CD4-positive, alpha-beta T cell (primary cell): Measurements from ENCODE around the gene NTRK1. TPM values are rescaled to one million over a fixed set of nuclear protein-coding genes. Genes with fewer than 3 reads are reported as not detected.
A peak's percentile ranks its signal among the peaks of the same experiment; 100 is the strongest.

ENCODE experiments used
- ATAC-seq: fragments of 200-7000 bp; cut with Tn5 transposase; one replicate; pipeline ENCODE4 v1.10.0; 2022; ENCODE audit warnings: mild to moderate bottlenecking; ENCODE audit not compliant: poor library complexity
- CTCF ChIA-PET: fragments of 350-600 bp; sonication (Branson Sonifier 250); formaldehyde crosslinking; loops from one replicate; lab custom pipeline; 2021; ENCODE audit warnings: antibody characterized with exemption, inconsistent platforms; lab: Charles Lee
- POLR2A ChIA-PET: fragments of 350-600 bp; sonication (Branson Sonifier 250); formaldehyde crosslinking; loops from one replicate; lab custom pipeline; 2021; ENCODE audit warnings: antibody characterized with exemption, inconsistent platforms; lab: Charles Lee
- DNase-seq, 14 experiments: peaks; one replicate each; pipeline ENCODE4 v3.0.0-alpha.2; 2013 to 2020; ENCODE audit warnings: mixed read lengths in 2 of 14
- H3K27ac ChIP-seq, 2 donors: one replicate each; pipeline versions ENCODE4 v1.5.1 to v1.7.0; 2013; ENCODE audit warnings: low read length in 2 of 2, low read depth in 1 of 2, mild to moderate bottlenecking in 1 of 2
- H3K27me3 ChIP-seq, 2 experiments: 1 replicate in 1 of 2; 2 replicates in 1 of 2; pipeline versions ENCODE4 v1.6.1 to v1.7.0; 2013; ENCODE audit warnings: low read length in 2 of 2, control low read depth in 1 of 2, mild to moderate bottlenecking in 1 of 2, moderate library complexity in 1 of 2; ENCODE audit not compliant: insufficient read depth in 2 of 2, control insufficient read depth in 1 of 2
- H3K36me3 ChIP-seq: one replicate; pipeline ENCODE4 v1.6.1; 2013; ENCODE audit warnings: low read length, control low read depth; ENCODE audit not compliant: insufficient read depth
- H3K4me1 ChIP-seq: one replicate; pipeline ENCODE4 v1.6.1; 2013; ENCODE audit warnings: low read length, control low read depth; ENCODE audit not compliant: insufficient read depth
- H3K4me3 ChIP-seq: one replicate; pipeline ENCODE4 v1.5.1; 2013; ENCODE audit warnings: mild to moderate bottlenecking, low read length, moderate library complexity
- H3K9me3 ChIP-seq, 2 experiments: 1 replicate in 1 of 2; 2 replicates in 1 of 2; pipeline versions ENCODE4 v1.6.1 to v1.7.0; 2013; ENCODE audit warnings: low read length in 2 of 2, mild to moderate bottlenecking in 2 of 2, control low read depth in 1 of 2, moderate library complexity in 1 of 2; ENCODE audit not compliant: control insufficient read depth in 1 of 2, insufficient read depth in 1 of 2
- H3K27ac Mint-ChIP-seq: one replicate; pipeline ENCODE4 v1.8.0; 2020; ENCODE audit warnings: mixed read lengths
- H3K27me3 Mint-ChIP-seq: one replicate; pipeline ENCODE4 v1.8.0; 2021; ENCODE audit warnings: mixed read lengths
- H3K36me3 Mint-ChIP-seq: one replicate; pipeline ENCODE4 v1.8.0; 2021; ENCODE audit warnings: low read depth, mixed read lengths
- H3K4me1 Mint-ChIP-seq: one replicate; pipeline ENCODE4 v1.8.0; 2021; ENCODE audit warnings: low read depth, mixed read lengths
- H3K4me3 Mint-ChIP-seq: one replicate; pipeline ENCODE4 v1.8.0; 2020; ENCODE audit warnings: mild to moderate bottlenecking, mixed read lengths
- H3K9me3 Mint-ChIP-seq: one replicate; pipeline ENCODE4 v1.8.0; 2020; ENCODE audit warnings: mixed read lengths
- intact Hi-C, 2 experiments: fragments of 100-400 bp; cut with DNase I in 1 of 2; cut with micrococcal nuclease in 1 of 2; formaldehyde crosslinking; loops; one replicate each; pipeline versions ENCODE4 v1.15.1 to v1.9.0; 2023 to 2025; cut with DNase I, micrococcal nuclease
- total RNA-seq, 174 experiments: library from RNA in 2 of 174; stranded (reverse) in 2 of 174; gene quantifications; one replicate each; pipeline ENCODE4 v1.2.3 and lab custom pipeline; 2021 to 2026
- TF ChIP-seq, protein P1 (sequence below): fragments of 200-600 bp; IDR thresholded peaks from one replicate; pipeline ENCODE4 v1.8.0; 2022; ENCODE audit warnings: antibody characterized with exemption, mild to moderate bottlenecking

NTRK1 gene
- total RNA-seq, 2 experiments from 2014 or later = 0.42 to 0.52 TPM

GRCh38 chr1:156857532-156857931 is 3.1 kb upstream of the NTRK1 start:
- ChIA-PET CTCF (interaction anchor here (0.8 to 1.7 kb wide), 5 partner anchors 9 to 131 kb away, joined by 3 to 5 read pairs (median 4); no protein-coding TSS in a partner anchor), POLR2A (no interaction called here)
- no peak for ATAC-seq
- no peak for DNase-seq
- Histone ChIP-seq H3K4me1 (peaks cover 26% of the 10 kb centered on the region), H3K27me3 (peaks cover 38 to 42% of the 10 kb centered on the region in 2 experiments), H3K27ac (no peak overlapping the region), H3K9me3 (peaks cover 0 to 7% of the 10 kb centered on the region in 2 experiments), H3K36me3 (no peaks in the 10 kb centered on the region), H3K4me3 (no peak overlapping the region)
- TF ChIP-seq, protein P1, sequence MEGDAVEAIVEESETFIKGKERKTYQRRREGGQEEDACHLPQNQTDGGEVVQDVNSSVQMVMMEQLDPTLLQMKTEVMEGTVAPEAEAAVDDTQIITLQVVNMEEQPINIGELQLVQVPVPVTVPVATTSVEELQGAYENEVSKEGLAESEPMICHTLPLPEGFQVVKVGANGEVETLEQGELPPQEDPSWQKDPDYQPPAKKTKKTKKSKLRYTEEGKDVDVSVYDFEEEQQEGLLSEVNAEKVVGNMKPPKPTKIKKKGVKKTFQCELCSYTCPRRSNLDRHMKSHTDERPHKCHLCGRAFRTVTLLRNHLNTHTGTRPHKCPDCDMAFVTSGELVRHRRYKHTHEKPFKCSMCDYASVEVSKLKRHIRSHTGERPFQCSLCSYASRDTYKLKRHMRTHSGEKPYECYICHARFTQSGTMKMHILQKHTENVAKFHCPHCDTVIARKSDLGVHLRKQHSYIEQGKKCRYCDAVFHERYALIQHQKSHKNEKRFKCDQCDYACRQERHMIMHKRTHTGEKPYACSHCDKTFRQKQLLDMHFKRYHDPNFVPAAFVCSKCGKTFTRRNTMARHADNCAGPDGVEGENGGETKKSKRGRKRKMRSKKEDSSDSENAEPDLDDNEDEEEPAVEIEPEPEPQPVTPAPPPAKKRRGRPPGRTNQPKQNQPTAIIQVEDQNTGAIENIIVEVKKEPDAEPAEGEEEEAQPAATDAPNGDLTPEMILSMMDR = no peak
- no peaks in the 10 kb centered on the region for H3K36me3 Mint-ChIP-seq
- H3K27me3 Mint-ChIP-seq = peaks cover 49% of the 10 kb centered on the region
- H3K4me1 Mint-ChIP-seq = peaks cover 22% of the 10 kb centered on the region
- H3K9me3 Mint-ChIP-seq = no peaks in the 10 kb centered on the region
- H3K27ac Mint-ChIP-seq = no peak overlapping the region
- intact Hi-C loops = no loop called here
- H3K4me3 Mint-ChIP-seq = no peak overlapping the region

- ATAC-seq (no peak), DNase-seq (no peak)
- Mint-ChIP-seq H3K27me3 (peaks cover 59% of the 10 kb centered on the region), H3K4me1 (peaks cover 23% of the 10 kb centered on the region), H3K9me3 (no peaks in the 10 kb centered on the region), H3K27ac (no peak overlapping the region), H3K4me3 (no peak overlapping the region), H3K36me3 (no peaks in the 10 kb centered on the region)
- Histone ChIP-seq H3K4me3 (no peak overlapping the region), H3K4me1 (peaks cover 29% of the 10 kb centered on the region), H3K27me3 (peaks cover 46 to 52% of the 10 kb centered on the region in 2 experiments), H3K9me3 (peaks cover 0 to 7% of the 10 kb centered on the region in 2 experiments), H3K27ac (no peak overlapping the region), H3K36me3 (no peaks in the 10 kb centered on the region)
- intact Hi-C loops = no loop called here
- ChIA-PET CTCF (interaction anchor here (0.5 to 2.2 kb wide), 7 partner anchors 20 to 169 kb away, joined by 3 to 13 read pairs (median 5); no protein-coding TSS in a partner anchor), POLR2A (interaction anchor here (2.6 to 2.9 kb wide), 2 partner anchors 9 to 20 kb away, joined by 20 read pairs; no protein-coding TSS in a partner anchor)
- TF ChIP-seq, protein P1 = no peak
Observed at GRCh38 chr1:156858555-156858956, 2.1 kb upstream of the NTRK1 start.

DNA sequence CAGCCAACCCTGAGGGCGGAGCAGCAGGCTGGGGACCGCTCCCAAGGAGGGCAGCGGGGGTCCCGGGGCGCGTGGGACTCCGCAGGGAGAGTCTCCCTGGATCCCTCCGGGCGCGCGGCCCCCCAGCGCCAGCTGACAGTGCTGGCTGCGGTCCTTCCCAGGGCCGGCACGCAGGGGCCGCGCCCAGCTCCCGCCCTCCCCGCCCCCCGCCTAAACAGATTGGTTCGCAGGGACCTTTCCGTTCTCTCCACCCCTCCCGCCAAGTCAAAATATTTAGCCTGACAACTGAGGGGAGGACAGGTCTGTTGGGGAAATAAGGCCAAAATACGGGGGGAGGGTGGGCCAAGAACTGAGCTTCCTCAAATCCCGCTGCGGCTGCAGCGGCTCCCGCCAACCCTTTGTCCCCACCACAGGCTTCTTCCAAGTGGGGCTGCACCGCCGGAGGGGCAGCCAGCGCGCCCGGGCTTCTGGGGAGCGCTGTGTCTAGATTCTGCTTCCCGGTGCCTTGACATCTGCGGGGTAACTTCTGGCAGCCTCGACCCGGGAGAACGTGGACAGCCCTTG is 1.6 kb upstream of the NTRK1 start, which contains the start of gene INSRR:
Gene INSRR (minus strand): TSS at position 159 of the 564 bp plus-strand sequence. CDS start 496 bp downstream, outside the sequence.
- Mint-ChIP-seq H3K27me3 (peaks cover 64% of the 10 kb centered on the region), H3K27ac (no peak within 1 kb of the TSS), H3K4me3 (peak within 1 kb of the TSS; percentile 81), H3K9me3 (no peaks in the 10 kb centered on the region), H3K36me3 (no peaks in the 10 kb centered on the region), H3K4me1 (peaks cover 28% of the 10 kb centered on the region)
- no peak for ATAC-seq
- TF ChIP-seq, protein P1 = no peak
- Histone ChIP-seq H3K27me3 (peaks cover 49 to 57% of the 10 kb centered on the region in 2 experiments), H3K36me3 (no peaks in the 10 kb centered on the region), H3K9me3 (peaks cover 0 to 7% of the 10 kb centered on the region in 2 experiments), H3K4me1 (peaks cover 29% of the 10 kb centered on the region), H3K27ac (no peak within 1 kb of the TSS), H3K4me3 (peak within 1 kb of the TSS; percentile 52)
- CTCF ChIA-PET = interaction anchor here (1.2 to 3.5 kb wide), 10 partner anchors 11 to 170 kb away, joined by 4 to 87 read pairs (median 12); partner anchors contain the start of genes ISG20L2 and METTL25B
- intact Hi-C loops = no loop called here
- POLR2A ChIA-PET = interaction anchor here (0.5 to 2.9 kb wide), 7 partner anchors 10 to 133 kb away, joined by 3 to 20 read pairs (median 8); partner anchors contain the start of gene SH2D2A
- no peak for DNase-seq
